ENCODE data around the gene GALNT8. TPM values are rescaled to one million over a fixed set of nuclear protein-coding genes. Genes with fewer than 3 reads are reported as not detected.

GALNT8 gene
- polyA plus RNA-seq, 1 experiment = not detected

DNA sequence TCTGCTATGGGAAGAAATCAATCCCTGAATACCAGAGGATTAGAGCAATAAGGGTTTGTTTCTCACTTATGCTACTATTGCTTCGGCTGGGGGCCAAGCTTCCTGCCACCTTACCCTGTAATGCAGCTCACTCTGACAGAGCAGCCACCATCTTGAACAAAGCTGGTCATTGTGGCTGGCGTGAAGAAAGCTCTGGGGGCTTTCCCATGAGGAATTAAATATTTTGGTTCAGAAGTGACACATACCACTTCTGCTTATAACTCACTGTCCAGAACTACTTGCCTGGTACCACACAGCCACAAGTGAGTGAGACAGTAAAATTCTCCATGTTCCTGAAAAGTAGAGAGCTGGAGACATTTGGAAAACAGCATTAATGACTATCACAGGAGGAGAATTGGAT, 82.6 kb downstream of the GALNT8 start:
- POLR2A ChIA-PET = no interaction called here

GRCh38 chr12:4806439-4807115, 86.4 kb downstream of the GALNT8 start:
- ChIA-PET CTCF (interaction anchor here (1.0 kb wide), 1 partner anchor 49 kb away, joined by 4 read pairs; no protein-coding TSS in a partner anchor), POLR2A (no interaction called here)
- H3K9me3 ChIP-seq (ENCODE audit: control insufficient read depth, insufficient read depth, low read length) = no peaks in the 10 kb centered on the region; the same call in 1 of the 2 replicates
- no peak for TF ChIP-seq CTCF (IDR thresholded peaks at IDR 0.05; ENCODE audit: low read depth, low read length)
- DNase-seq (ENCODE audit: low read depth, low spot score) = no peak
- H3K4me3 ChIP-seq (ENCODE audit: low read depth, low read length) = no peak overlapping the region
- H3K27me3 ChIP-seq (ENCODE audit: control insufficient read depth, insufficient read depth, low read length) = peaks cover 24% of the 10 kb centered on the region
- no peak overlapping the region for H3K27ac ChIP-seq (ENCODE audit: low read depth, low read length)

More for the DNA sequence above, 82.6 kb downstream of the GALNT8 start:
- no peak for DNase-seq (ENCODE audit: low read depth, low spot score)
- no peak for TF ChIP-seq CTCF (IDR thresholded peaks at IDR 0.05; ENCODE audit: low read depth, low read length)
- H3K4me3 ChIP-seq (ENCODE audit: low read depth, low read length) = no peak overlapping the region
- peaks cover 2% of the 10 kb centered on the region for H3K27me3 ChIP-seq (ENCODE audit: control insufficient read depth, insufficient read depth, low read length)
- CTCF ChIA-PET = interaction anchor here (0.8 kb wide), 1 partner anchor 53 kb away, joined by 3 read pairs; no protein-coding TSS in a partner anchor
- H3K9me3 ChIP-seq (ENCODE audit: control insufficient read depth, insufficient read depth, low read length) = no peaks in the 10 kb centered on the region
- no peak overlapping the region for H3K27ac ChIP-seq (ENCODE audit: low read depth, low read length)

DNA sequence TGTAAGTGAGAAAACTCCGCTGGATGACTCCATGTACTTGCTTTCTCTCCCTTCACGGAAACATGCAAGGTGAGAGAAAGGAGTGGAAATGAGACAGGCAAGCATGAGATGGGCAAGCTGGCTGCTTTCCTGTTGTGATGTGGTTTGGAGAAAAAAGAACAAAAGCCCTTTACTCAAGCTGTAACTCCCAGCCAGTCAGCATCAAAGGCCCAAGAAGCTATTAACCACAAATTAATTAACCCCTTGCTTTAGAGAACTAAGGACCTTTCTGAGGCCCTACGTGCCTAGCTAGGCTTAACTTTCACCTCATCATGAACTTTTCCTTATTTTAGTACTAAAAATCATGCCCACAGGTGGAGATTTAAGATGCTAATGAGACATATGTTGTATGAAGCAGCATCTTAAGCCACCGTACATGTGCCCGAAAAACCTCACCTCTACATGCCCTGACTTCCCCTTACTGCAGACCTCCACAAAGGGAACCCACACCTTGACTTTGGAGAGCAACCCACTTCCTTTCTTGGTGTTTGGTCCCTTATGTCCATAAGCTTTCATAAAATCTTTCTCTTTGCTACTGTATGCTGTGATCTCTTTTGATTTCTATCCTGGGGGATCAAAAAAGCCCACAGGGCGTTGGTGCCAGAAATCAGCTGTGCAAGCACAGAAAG, 87.0 kb downstream of the GALNT8 start:
- POLR2A ChIA-PET = no interaction called here
- Histone ChIP-seq H3K9me3 (ENCODE audit: control insufficient read depth, insufficient read depth, low read length) (no peaks in the 10 kb centered on the region; the same call in 1 of the 2 replicates), H3K27ac (ENCODE audit: low read depth, low read length) (no peak overlapping the region), H3K27me3 (ENCODE audit: control insufficient read depth, insufficient read depth, low read length) (peaks cover 24% of the 10 kb centered on the region), H3K4me3 (ENCODE audit: low read depth, low read length) (no peak overlapping the region)
- no peak for DNase-seq (ENCODE audit: low read depth, low spot score)
- CTCF ChIA-PET = no interaction called here
- TF ChIP-seq CTCF (IDR thresholded peaks at IDR 0.05; ENCODE audit: low read depth, low read length) = no peak

DNA sequence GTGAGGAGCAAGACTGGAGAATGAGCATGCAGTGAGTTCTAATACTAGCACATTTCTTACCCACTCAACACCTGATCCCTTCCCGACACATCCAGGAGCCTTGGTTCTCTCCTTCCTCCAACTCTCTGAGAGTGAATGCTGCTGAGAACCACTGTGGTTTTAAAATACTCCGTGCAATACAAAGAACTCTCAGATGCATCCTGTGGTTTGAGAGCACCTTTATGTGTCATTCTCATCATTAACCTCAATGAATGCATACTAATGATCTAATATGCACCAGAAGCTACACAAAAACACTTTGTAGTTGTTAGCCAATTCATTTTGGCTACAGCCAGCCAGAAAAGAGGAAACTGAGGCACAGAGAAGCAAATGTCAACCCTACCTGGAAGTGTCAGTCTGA, 87.6 kb downstream of the GALNT8 start:
- no peak for TF ChIP-seq CTCF (IDR thresholded peaks at IDR 0.05; ENCODE audit: low read depth, low read length)
- Histone ChIP-seq H3K4me3 (ENCODE audit: low read depth, low read length) (no peak overlapping the region), H3K9me3 (ENCODE audit: control insufficient read depth, insufficient read depth, low read length) (no peaks in the 10 kb centered on the region; the same call in 1 of the 2 replicates), H3K27ac (ENCODE audit: low read depth, low read length) (no peak overlapping the region), H3K27me3 (ENCODE audit: control insufficient read depth, insufficient read depth, low read length) (peaks cover 24% of the 10 kb centered on the region)
- no peak for DNase-seq (ENCODE audit: low read depth, low spot score)
- CTCF ChIA-PET = no interaction called here
- POLR2A ChIA-PET = no interaction called here

DNA sequence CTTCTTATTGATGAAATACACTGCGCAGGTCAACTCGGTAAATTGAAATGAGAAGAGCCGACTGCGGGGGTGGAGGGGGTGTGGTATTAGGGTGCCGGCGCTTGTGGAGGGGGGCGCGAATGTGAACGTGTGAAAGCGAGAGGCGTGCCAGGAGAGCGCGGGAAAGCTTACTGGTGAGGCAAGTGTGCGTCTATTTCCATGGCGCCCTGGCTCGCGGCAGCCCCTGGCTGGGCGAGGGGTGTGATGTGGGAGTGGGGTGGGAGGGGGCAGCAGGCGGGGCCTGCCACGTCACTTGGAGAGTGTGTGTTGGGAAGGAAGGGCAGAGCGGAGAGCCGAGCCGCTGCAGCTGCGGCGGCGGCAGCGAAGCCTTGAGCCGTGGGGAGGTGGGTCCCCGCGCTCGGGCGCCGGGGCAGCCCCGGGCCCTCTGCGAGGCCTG, 88.8 kb downstream of the GALNT8 start:
- Histone ChIP-seq H3K27me3 (ENCODE audit: control insufficient read depth, insufficient read depth, low read length) (peaks cover 24% of the 10 kb centered on the region), H3K4me3 (ENCODE audit: low read depth, low read length) (no peak overlapping the region), H3K27ac (ENCODE audit: low read depth, low read length) (no peak overlapping the region), H3K9me3 (ENCODE audit: control insufficient read depth, insufficient read depth, low read length) (no peaks in the 10 kb centered on the region; the same call in 1 of the 2 replicates)
- DNase-seq (ENCODE audit: low read depth, low spot score) = no peak
- ChIA-PET POLR2A (no interaction called here), CTCF (no interaction called here)
- no peak for TF ChIP-seq CTCF (IDR thresholded peaks at IDR 0.05; ENCODE audit: low read depth, low read length)
